HG02885 (cell line): ENCODE measurements around the gene MMP21.
A peak's percentile ranks its signal among the peaks of the same experiment; 100 is the strongest.

Source experiments
- ATAC-seq: cut with Tn5 transposase; IDR thresholded peaks from one replicate; pipeline ENCODE4 v1.9.1; 2021; ENCODE audit warnings: mild to moderate bottlenecking; ENCODE audit not compliant: unreplicated experiment, poor library complexity

MMP21 gene

DNA sequence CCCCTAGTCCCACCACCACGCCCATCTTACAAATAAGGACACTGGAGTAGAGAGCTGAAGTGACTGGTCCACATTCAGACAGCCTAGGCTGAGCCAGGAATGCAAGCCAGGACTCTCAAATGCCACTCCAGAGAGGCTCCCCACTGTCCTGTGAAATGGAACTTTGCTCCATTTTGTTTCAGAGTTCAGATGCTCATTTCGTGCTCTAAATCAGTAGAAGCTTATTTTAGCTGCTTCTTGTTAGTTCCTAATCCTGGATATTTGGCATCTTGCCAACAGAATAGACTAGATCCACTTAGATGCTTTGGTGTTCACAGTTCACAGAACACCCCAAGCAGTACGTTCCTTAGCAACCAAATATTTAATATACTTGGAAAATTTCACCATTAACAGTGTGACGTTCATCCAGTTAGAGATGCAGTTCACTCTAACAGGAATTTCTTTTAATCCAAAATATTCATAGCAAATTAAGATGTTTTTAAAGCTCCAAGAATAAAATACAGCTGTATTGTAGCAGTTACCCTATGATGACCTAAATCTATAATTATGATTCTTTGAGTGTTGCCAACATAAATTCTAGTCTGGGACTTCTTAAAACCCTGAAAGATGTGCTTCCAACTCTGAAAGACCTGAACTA lies 7.3 kb downstream of the MMP21 start:
- ATAC-seq = no peak

DNA sequence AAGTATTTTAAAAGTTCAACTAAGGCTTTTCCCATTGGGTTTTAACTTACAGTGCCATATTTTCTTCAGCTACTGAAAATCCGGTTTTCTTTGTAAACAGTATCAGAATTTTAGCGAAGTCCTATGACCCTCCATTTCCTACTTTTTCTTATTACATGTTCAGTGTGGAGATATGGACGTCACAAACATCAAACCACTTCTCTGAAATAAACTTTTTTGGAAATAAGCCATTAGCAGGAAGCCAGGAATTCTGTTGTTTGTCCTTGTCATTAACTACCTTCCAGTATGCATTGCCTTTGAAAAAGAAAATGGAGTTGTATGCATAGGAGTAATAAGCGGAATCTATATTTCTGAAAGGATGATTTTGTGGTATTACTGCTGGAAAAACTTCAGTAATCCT lies 9.1 kb downstream of the MMP21 start:
- no peak for ATAC-seq

DNA sequence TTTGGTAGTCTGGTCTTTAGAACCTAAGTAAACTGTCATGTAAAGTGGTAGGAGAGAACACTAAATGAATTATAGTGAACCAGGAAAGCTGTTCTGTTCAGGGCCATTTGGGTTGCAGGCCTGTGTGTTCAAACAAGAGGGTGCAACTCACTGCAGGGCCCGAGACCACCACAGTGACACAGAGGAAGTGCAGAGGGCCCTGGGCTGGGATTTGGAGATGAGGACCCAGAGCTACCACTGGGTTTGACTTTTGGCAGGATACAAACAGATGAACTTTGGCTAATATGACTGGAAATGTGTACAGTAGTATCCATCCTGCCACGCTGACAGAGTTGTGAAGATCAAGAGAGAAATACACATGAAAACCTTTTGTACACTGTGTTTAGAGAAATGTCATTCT lies 9.8 kb downstream of the MMP21 start:
- ATAC-seq = no peak

- ATAC-seq = no peak
These were observed 12.7 kb downstream of the MMP21 start for GRCh38 chr10:125762692-125763648.

DNA sequence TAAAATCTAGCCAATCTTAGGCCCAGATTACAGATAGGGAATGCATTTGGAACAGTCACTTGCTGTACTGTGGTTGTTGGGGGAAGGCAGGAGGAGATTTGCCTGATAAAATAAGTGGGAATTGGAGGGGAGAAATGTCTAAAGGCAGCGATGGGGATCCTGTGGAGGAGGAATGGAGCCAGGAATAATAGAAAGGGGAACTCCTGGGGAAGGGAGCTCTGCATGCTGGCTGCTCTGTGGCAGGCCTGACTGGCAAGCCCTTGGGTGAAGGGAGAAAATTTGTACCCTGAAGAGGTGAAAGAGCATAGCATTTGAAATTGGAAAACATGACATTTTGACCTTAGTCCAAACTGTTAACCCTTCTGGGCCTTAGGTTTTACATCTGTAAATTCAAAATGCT lies 13.7 kb downstream of the MMP21 start:
- ATAC-seq = no peak

- ATAC-seq = no peak
These were observed 17.9 kb downstream of the MMP21 start for GRCh38 chr10:125757742-125758141.

GRCh38 chr10:125756853-125757487 lies 18.7 kb downstream of the MMP21 start:
- no peak for ATAC-seq

DNA sequence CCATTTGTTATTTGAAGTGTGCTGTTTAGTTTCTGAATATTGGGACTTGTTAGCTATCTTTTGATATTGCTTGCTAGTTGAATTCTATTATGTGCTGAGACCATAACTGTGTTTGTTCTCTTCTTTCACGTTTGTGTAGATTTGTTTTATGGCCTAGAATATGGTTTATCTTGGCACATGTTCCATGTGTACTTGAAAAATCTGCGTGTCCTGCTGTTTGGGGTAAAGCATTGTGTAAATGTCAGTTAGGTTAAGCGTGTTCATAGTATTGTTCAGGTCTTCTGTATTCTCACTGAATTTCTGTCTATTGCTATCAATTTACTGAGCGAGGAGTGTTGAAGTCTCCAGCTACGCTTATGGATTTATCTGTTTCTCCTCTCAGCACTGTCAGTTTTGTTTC lies 19.4 kb downstream of the MMP21 start:
- ATAC-seq = no peak

DNA sequence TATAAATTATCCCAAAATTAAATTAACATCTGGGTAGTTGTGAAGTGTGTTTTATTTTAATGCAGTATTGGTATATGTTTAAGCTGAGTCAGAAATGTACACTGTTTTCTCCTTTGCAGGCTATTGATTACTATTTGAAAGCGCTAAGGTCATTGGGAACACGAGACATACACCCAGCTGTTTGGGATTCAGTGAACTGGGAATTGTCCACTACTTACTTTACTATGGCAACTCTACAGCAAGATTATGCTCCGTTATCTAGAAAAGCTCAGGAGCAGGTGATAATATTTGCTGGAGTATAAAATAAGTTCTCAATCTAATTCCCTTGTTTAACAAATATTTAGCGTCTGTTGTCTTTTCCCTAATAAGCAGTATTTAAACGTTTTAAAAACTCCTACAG lies 28.2 kb downstream of the MMP21 start:
- ATAC-seq = no peak

DNA sequence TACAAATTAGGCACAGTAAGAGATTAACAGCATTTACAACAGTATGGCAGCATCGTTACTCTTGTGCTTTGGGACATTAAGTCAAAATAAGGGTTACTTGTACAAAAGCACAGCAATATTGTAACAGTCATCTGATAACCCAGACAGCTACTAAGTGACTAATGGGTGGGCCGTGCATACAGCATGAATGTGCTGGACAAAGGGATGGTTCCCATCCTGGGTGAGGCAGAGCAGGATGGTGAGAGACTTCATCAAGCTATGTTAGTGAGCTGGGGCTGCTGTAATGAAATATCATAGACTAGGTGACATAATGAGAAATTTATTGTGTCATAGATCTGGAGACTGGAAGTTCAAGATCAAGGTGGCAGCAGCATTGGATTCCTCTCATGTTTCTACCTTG lies 30.7 kb downstream of the MMP21 start:
- ATAC-seq = no peak

GRCh38 chr10:125742465-125742864 lies 33.2 kb downstream of the MMP21 start:
- no peak for ATAC-seq

DNA sequence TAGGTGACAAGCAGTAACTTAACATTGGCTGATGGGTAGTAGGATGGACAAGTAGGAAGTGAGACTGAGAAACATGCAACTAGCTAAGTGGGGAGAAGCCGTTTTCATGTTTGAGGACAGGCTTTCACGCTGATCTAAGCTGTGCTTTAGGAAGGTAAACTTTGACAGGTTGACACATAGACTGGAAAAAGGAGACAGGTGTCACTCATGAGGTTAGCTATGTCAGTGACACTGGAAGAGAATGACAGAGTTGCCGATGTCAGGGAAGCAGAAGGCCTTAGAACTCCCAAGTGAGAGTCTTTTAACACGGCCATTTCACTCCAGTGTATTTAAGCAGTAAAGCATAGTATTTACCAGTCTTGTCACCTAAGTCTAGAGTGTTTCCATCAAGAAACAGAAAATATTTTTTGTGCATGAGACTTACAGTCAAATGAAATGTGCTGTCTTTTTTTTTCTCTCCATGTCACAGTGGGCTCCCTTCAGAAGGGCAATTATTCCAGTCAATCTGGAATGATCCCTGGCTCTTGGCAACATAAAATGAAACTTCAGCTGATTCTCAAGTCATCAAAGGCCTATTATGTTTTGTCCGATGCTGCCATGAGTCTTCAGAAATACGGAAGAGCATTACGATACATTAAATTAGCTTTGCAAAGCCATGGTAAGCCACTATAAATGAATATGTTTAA lies 35.5 kb downstream of the MMP21 start:
- no peak for ATAC-seq

DNA sequence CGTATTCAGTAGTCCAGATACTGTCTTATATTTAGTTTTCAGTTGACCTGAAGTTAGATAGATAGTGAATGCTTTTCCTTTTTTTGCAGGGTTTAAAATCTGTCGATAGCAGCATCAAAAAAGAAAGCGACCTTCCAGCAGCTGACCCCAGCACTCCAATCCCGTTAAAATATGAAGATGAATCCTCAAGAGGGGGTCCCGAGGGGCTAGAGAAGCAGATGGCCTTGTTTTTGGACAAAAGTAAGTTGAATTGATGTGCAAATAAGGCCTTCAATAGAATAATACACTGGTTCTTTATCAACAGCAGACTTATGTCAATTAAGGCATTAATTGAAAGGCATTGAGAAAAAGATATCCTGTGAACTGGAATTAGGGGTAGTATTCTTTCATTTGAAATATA lies 37.4 kb downstream of the MMP21 start:
- no peak for ATAC-seq

GRCh38 chr10:125734823-125735222 lies 40.8 kb downstream of the MMP21 start:
- ATAC-seq = no peak

DNA sequence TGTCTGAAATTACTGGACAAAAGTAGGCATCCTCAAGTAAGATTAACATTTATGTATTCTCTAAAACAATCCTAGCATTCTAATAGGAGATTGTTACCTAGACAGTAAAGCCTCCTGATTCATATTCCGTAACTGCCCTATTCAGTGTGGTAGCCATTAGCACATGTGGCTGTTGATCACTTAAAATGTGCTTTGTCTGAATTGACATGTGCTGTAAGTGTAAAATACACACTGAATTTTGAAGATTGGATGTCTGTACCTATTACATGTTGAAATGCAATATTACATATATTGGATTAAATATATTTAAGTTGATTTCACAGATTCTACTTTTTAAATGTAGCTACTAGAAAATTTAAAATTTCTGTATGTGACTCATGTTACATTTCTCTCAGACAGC lies 41.5 kb downstream of the MMP21 start:
- ATAC-seq = no peak

GRCh38 chr10:125727436-125727835 lies 48.2 kb downstream of the MMP21 start:
- ATAC-seq = no peak

GRCh38 chr10:125726914-125727313 lies 48.7 kb downstream of the MMP21 start:
- no peak for ATAC-seq

DNA sequence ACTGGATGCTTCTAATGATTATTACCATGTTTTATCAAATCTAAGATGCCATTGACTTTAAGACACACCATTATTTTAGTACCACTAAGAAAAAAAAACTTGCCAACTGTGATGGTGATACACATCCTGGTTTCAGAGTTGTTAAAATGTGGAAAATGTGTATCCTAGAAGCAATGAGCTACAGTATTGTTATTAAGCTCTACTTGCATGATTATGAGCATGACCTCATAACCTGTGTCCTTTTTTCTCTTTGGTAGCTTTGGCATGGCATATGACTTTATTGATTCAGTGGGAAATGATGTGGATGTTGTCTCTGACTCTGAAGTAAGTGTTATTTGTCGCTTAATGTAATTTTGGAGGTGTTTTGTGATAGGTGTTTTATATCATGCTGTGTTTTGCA lies 52.8 kb downstream of the MMP21 start:
- ATAC-seq = no peak

GRCh38 chr10:125721035-125721434 lies 54.6 kb downstream of the MMP21 start:
- ATAC-seq = peak; percentile 28

- ATAC-seq = no peak
These were observed 55.6 kb downstream of the MMP21 start for GRCh38 chr10:125720002-125720382.
